IPS-15b (cell line): ENCODE data around the gene MTARC1.

Experiments used
- H3K27me3 ChIP-seq: one replicate; pipeline ENCODE4 v1.6.1; 2013; ENCODE audit warnings: low read length; ENCODE audit not compliant: control insufficient read depth, insufficient read depth
- H3K36me3 ChIP-seq: one replicate; pipeline ENCODE4 v1.6.1; 2013; ENCODE audit warnings: low read length; ENCODE audit not compliant: control insufficient read depth, insufficient read depth
- H3K4me1 ChIP-seq: one replicate; pipeline ENCODE4 v1.6.1; 2013; ENCODE audit warnings: mild to moderate bottlenecking, low read length; ENCODE audit not compliant: control insufficient read depth, insufficient read depth
- H3K4me3 ChIP-seq: one replicate; pipeline ENCODE4 v1.5.1; 2013; ENCODE audit warnings: low read depth, low read length
- H3K9ac ChIP-seq: one replicate; pipeline ENCODE4 v1.6.1; 2013; ENCODE audit warnings: low read depth, mild to moderate bottlenecking, low read length
- H3K9me3 ChIP-seq: one replicate; pipeline ENCODE4 v1.6.1; 2013; ENCODE audit warnings: mild to moderate bottlenecking, low read length; ENCODE audit not compliant: control insufficient read depth, insufficient read depth

Gene MTARC1

GRCh38 chr1:220791956-220792355 lies 5.2 kb downstream of the MTARC1 start:
- Histone ChIP-seq H3K9ac (no peak overlapping the region), H3K4me1 (peaks cover 3% of the 10 kb centered on the region), H3K4me3 (no peak overlapping the region), H3K27me3 (no peaks in the 10 kb centered on the region), H3K36me3 (no peaks in the 10 kb centered on the region), H3K9me3 (no peaks in the 10 kb centered on the region)

GRCh38 chr1:220796530-220796929 lies 9.8 kb downstream of the MTARC1 start:
- H3K4me1 ChIP-seq = no peaks in the 10 kb centered on the region
- no peak overlapping the region for H3K9ac ChIP-seq
- H3K4me3 ChIP-seq = no peak overlapping the region
- no peaks in the 10 kb centered on the region for H3K27me3 ChIP-seq
- peaks cover 10% of the 10 kb centered on the region for H3K36me3 ChIP-seq
- H3K9me3 ChIP-seq = no peaks in the 10 kb centered on the region

DNA sequence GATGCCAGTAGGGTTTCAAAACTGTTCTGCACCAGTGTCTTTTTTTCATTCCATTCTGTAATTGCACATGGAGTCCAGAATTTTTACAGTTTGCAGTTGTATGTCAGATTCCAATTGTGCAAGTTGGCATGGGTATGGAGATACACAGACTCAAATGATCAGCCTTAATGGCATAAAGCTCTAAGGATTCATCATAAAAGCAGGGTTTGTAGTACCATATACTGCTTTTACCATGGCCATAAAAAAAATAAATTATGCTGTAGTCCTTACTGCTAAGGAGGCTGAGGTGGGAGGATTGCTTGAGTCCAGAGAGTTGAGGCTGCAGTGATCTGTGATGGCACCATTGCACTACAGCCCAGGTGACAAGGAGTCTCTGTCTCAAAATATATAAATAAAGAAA lies 10.3 kb downstream of the MTARC1 start:
- no peaks in the 10 kb centered on the region for H3K9me3 ChIP-seq

GRCh38 chr1:220797553-220797952 lies 10.8 kb downstream of the MTARC1 start:
- no peak overlapping the region for H3K4me3 ChIP-seq
- no peak overlapping the region for H3K9ac ChIP-seq
- no peaks in the 10 kb centered on the region for H3K4me1 ChIP-seq
- H3K9me3 ChIP-seq = no peaks in the 10 kb centered on the region
- H3K36me3 ChIP-seq = peaks cover 10% of the 10 kb centered on the region
- no peaks in the 10 kb centered on the region for H3K27me3 ChIP-seq

More for the DNA sequence above, 10.3 kb downstream of the MTARC1 start:
- Histone ChIP-seq H3K27me3 (no peaks in the 10 kb centered on the region), H3K36me3 (peaks cover 10% of the 10 kb centered on the region), H3K9ac (no peak overlapping the region), H3K4me1 (no peaks in the 10 kb centered on the region), H3K4me3 (no peak overlapping the region)

DNA sequence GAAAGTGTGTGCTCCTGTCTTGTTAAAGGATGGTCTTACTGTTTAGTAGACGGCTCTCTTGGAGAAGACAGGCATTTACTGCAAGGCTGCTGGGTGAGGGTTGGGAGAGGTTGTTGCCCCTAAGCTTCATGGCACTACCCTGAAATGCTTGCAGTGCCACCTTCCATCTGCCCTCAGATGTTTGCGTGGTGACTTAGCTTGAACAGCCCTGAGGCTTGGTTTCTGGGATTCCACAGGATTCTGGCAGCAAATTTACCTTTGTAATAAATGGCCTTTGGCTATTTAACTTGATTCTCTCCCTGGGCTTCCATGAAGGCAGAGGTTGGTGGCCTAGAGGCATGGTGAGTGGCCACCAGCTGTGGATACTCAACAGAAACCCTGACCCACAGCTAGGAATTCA lies 11.6 kb downstream of the MTARC1 start:
- no peak overlapping the region for H3K9ac ChIP-seq
- H3K4me3 ChIP-seq = no peak overlapping the region
- H3K9me3 ChIP-seq = no peaks in the 10 kb centered on the region
- no peaks in the 10 kb centered on the region for H3K27me3 ChIP-seq
- peaks cover 10% of the 10 kb centered on the region for H3K36me3 ChIP-seq
- H3K4me1 ChIP-seq = no peaks in the 10 kb centered on the region

GRCh38 chr1:220800262-220800661 lies 13.5 kb downstream of the MTARC1 start:
- no peaks in the 10 kb centered on the region for H3K4me1 ChIP-seq
- H3K9ac ChIP-seq = no peak overlapping the region
- H3K4me3 ChIP-seq = no peak overlapping the region
- peaks cover 14% of the 10 kb centered on the region for H3K36me3 ChIP-seq
- no peaks in the 10 kb centered on the region for H3K27me3 ChIP-seq
- H3K9me3 ChIP-seq = no peaks in the 10 kb centered on the region

DNA sequence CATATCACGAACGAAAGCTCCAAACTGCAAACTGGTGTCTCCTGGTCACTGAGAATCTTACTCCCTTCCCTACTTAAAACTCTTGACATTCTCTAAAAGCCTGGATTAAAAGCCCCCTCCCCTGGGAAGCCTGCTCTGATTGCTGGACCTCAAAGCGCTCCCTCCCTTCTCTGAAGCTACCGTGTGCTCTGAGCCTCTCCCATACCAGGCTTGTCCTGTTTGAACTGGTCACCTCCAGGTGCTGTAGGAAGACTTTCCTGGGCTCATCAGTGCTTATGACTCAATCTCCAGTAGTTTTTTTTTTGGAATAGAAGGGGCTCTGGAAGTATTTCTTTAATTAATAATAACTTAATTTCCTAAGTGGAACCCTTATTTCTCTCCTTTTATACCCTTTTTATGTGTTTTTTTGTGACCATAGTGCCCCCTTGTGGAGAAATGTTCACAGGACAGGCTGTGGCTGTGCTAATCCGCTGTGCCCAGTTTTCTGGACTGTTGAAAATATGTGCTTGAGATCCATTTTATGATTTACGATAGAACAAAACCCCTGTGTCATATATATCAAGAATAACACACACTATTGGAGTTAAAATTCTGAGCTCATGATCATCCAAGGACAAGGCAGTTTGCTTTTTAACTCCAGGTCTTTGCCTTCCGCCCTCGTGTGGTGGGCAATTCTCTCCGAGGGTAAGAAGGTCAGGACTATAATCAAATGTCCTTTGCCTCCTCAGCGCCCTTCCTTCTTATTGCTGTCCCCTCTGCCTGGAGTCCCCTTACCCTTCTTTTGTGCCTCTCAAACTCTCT lies 16.9 kb downstream of the MTARC1 start:
- peaks cover 8% of the 10 kb centered on the region for H3K36me3 ChIP-seq
- no peak overlapping the region for H3K4me3 ChIP-seq
- no peaks in the 10 kb centered on the region for H3K4me1 ChIP-seq
- H3K27me3 ChIP-seq = no peaks in the 10 kb centered on the region
- no peak overlapping the region for H3K9ac ChIP-seq
- no peaks in the 10 kb centered on the region for H3K9me3 ChIP-seq

GRCh38 chr1:220804202-220804586 lies 17.5 kb downstream of the MTARC1 start:
- no peak overlapping the region for H3K4me3 ChIP-seq
- no peak overlapping the region for H3K9ac ChIP-seq
- H3K4me1 ChIP-seq = no peaks in the 10 kb centered on the region
- no peaks in the 10 kb centered on the region for H3K27me3 ChIP-seq
- no peaks in the 10 kb centered on the region for H3K9me3 ChIP-seq
- H3K36me3 ChIP-seq = peaks cover 8% of the 10 kb centered on the region

DNA sequence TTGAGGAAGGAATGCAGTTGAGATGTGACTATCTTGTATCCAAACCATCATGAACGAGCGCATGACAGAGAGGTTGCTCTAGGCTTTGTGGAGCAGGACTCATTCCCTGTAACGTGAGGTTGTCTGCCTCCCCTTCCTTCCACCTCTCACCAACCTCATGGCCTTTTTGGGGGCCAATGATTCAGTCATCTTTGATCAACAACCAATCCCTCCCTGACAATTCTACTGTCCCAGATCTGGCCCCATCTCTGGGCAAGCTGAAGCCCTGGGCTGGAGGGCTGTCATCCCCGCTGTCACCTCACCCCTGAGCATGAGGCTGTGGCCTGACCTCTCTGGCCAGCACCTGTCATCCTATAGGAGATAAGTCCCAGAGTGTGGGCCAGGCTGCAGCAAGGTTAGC lies 19.7 kb downstream of the MTARC1 start:
- Histone ChIP-seq H3K4me1 (no peaks in the 10 kb centered on the region), H3K9ac (no peak overlapping the region), H3K9me3 (no peaks in the 10 kb centered on the region), H3K27me3 (no peaks in the 10 kb centered on the region), H3K36me3 (peaks cover 4% of the 10 kb centered on the region), H3K4me3 (no peak overlapping the region)

GRCh38 chr1:220807726-220808125 lies 21.0 kb downstream of the MTARC1 start:
- no peaks in the 10 kb centered on the region for H3K4me1 ChIP-seq
- H3K9ac ChIP-seq = no peak overlapping the region
- no peaks in the 10 kb centered on the region for H3K9me3 ChIP-seq
- no peaks in the 10 kb centered on the region for H3K27me3 ChIP-seq
- H3K4me3 ChIP-seq = no peak overlapping the region
- H3K36me3 ChIP-seq = peaks cover 4% of the 10 kb centered on the region

DNA sequence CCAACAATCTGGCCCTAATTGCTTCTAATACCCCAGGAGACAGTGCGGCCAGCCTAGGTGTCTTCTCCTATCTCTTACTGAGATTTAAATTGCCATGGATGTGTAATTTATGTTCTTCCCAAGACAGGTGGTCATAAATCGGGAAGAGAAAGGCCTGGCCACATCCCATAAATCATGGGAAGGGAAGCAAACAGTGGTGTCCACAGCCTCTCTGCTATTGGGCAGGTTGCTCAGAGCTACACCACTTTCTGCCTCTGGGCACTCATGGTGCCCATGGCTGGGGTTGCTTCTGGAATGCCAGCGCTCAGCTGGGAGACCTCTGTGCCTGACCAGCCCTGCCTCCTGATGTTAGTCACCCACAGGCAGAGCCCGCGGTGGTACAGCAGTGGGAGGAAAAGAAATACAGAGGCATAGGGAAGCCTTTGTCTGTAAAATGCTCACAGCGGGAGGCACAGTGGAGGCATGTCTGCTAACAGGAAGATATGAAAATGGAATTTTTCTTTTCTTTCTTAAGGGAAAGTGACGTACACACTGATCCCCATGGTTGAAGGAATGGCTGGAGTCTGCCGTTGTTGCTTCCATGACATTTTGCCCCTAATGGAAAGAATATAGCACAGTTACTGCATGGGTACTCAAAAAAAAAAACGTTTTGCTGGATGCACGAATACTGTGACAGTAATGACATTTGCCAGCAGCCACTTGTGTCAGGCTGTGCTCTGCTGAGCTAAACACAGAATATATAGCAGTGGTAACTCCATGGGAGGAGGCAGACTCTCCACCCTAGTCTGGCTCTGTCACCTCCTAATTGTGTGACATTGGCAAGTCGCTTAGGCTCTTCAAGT lies 21.9 kb downstream of the MTARC1 start:
- Histone ChIP-seq H3K4me3 (no peak overlapping the region), H3K9ac (no peak overlapping the region), H3K9me3 (no peaks in the 10 kb centered on the region), H3K36me3 (peaks cover 4% of the 10 kb centered on the region), H3K4me1 (no peaks in the 10 kb centered on the region), H3K27me3 (no peaks in the 10 kb centered on the region)

DNA sequence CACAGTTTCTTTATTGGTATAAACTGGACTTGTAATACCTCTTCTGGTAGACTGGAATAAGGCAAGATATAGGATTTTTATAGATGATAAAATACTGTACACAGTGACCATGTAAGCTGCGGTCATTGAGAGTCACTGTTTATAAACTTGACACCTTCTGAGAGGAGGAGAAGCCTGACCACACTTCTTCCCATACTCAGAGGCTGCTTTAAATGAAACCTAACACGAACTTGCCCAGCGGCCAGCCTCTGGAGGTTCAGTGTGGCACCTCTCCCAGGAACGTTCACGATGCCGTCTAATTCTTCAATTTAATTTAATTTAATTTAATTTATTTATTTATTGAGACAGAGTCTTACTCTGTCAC lies 22.5 kb downstream of the MTARC1 start:
- Histone ChIP-seq H3K27me3 (no peaks in the 10 kb centered on the region), H3K9ac (no peak overlapping the region), H3K36me3 (peaks cover 1% of the 10 kb centered on the region), H3K4me1 (no peaks in the 10 kb centered on the region), H3K4me3 (no peak overlapping the region), H3K9me3 (no peaks in the 10 kb centered on the region)
